ENCODE results near the gene ZBTB7A. TPM values are rescaled to one million over a fixed set of nuclear protein-coding genes. Genes with fewer than 3 reads are reported as not detected.

The ZBTB7A gene
- total RNA-seq, 1 donor from 2014 or later, result 39.9 TPM

DNA sequence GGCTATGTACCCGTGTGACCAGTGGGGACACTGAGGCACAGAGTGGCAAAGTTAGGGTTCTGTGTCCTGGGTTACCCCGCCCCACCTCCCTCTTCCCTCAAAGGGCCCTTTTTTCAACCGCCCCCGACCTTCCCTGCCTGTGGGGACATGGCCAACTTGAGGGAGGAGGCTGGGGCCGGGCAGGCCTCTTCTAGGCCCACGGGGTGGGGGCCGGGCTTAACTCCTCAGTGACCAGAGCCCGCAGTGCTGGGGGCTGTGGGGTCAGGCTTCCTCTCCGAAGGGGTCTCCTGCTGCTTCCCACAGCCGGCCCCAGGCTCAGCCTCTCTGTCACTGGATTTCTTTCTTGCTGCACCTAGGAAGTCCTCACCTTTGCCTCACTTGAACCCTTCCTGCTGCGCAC lies 35.3 kb downstream of the ZBTB7A start:
- H3K4me3 Mint-ChIP-seq (ENCODE audit: low read depth), result no peak overlapping the region
- H3K36me3 Mint-ChIP-seq (ENCODE audit: low read depth), result peaks cover 11% of the 10 kb centered on the region
- H3K27ac Mint-ChIP-seq, result no peak overlapping the region
- H3K27me3 Mint-ChIP-seq (ENCODE audit: low read depth), result no peaks in the 10 kb centered on the region
- DNase-seq (ENCODE audit: low spot score), result no peak
- H3K9me3 Mint-ChIP-seq, result no peaks in the 10 kb centered on the region
- no peaks in the 10 kb centered on the region for H3K4me1 Mint-ChIP-seq (ENCODE audit: low read depth)
- intact Hi-C loops (cut with micrococcal nuclease), result no loop called here

- H3K9me3 Mint-ChIP-seq, result no peaks in the 10 kb centered on the region
- peaks cover 11% of the 10 kb centered on the region for H3K36me3 Mint-ChIP-seq (ENCODE audit: low read depth)
- no peak overlapping the region for H3K27ac Mint-ChIP-seq
- no peak for DNase-seq (ENCODE audit: low spot score)
- intact Hi-C loops (cut with micrococcal nuclease), result no loop called here
- no peaks in the 10 kb centered on the region for H3K4me1 Mint-ChIP-seq (ENCODE audit: low read depth)
- no peak overlapping the region for H3K4me3 Mint-ChIP-seq (ENCODE audit: low read depth)
- H3K27me3 Mint-ChIP-seq (ENCODE audit: low read depth), result no peaks in the 10 kb centered on the region
Measured at GRCh38 chr19:4030981-4031380, 35.7 kb downstream of the ZBTB7A start.

DNA sequence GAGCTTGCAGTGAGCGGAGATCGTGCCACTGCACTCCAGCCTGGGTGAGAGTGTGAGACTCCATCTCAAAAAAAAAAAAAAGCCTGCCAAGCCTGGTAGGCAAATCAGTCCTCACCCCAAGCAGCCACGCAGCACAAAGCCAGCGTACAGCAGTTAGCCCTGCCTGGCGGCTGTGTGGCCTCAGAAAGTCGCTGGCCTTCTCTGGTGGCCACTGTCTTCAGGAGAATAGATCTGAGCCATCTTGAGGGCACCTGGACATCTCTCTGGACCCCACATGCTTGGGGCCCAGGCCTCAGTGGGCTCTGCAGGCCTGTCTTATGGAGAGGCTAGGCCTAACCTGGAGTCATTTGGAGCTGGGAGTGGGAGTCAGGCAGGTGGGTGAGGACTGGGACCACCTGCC lies 36.1 kb downstream of the ZBTB7A start:
- no peak overlapping the region for H3K4me3 Mint-ChIP-seq (ENCODE audit: low read depth)
- no peaks in the 10 kb centered on the region for H3K9me3 Mint-ChIP-seq
- peaks cover 11% of the 10 kb centered on the region for H3K36me3 Mint-ChIP-seq (ENCODE audit: low read depth)

DNA sequence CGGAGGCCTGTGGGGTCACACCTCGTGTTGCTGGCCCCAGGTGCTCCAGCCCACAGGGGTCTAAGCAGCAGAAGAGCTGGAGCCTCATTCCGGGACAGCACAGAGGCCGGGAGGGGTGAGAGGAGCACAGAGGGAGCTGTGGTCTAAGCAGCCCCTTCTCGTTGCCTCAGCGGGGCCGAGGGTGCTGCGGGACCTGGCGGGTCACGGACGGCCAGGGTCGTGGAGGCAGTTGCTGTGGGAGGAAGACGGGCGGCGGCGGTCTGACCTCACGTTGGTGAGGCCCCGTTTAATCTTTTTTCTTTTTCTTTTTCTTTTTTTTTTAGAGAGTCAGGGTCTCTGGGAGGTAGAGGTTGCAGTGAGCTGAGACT lies 37.5 kb downstream of the ZBTB7A start:
- intact Hi-C loops (cut with micrococcal nuclease), result no loop called here
- H3K4me3 Mint-ChIP-seq (ENCODE audit: low read depth), result no peak overlapping the region
- no peaks in the 10 kb centered on the region for H3K27me3 Mint-ChIP-seq (ENCODE audit: low read depth)
- H3K27ac Mint-ChIP-seq, result no peak overlapping the region
- H3K36me3 Mint-ChIP-seq (ENCODE audit: low read depth), result peaks cover 10% of the 10 kb centered on the region
- H3K4me1 Mint-ChIP-seq (ENCODE audit: low read depth), result no peaks in the 10 kb centered on the region
- no peak for DNase-seq (ENCODE audit: low spot score)
- no peaks in the 10 kb centered on the region for H3K9me3 Mint-ChIP-seq

More for the DNA sequence above, 36.1 kb downstream of the ZBTB7A start:
- no peaks in the 10 kb centered on the region for H3K4me1 Mint-ChIP-seq (ENCODE audit: low read depth)
- no peak overlapping the region for H3K27ac Mint-ChIP-seq
- intact Hi-C loops (cut with micrococcal nuclease), result no loop called here
- DNase-seq (ENCODE audit: low spot score), result no peak
- H3K27me3 Mint-ChIP-seq (ENCODE audit: low read depth), result no peaks in the 10 kb centered on the region

DNA sequence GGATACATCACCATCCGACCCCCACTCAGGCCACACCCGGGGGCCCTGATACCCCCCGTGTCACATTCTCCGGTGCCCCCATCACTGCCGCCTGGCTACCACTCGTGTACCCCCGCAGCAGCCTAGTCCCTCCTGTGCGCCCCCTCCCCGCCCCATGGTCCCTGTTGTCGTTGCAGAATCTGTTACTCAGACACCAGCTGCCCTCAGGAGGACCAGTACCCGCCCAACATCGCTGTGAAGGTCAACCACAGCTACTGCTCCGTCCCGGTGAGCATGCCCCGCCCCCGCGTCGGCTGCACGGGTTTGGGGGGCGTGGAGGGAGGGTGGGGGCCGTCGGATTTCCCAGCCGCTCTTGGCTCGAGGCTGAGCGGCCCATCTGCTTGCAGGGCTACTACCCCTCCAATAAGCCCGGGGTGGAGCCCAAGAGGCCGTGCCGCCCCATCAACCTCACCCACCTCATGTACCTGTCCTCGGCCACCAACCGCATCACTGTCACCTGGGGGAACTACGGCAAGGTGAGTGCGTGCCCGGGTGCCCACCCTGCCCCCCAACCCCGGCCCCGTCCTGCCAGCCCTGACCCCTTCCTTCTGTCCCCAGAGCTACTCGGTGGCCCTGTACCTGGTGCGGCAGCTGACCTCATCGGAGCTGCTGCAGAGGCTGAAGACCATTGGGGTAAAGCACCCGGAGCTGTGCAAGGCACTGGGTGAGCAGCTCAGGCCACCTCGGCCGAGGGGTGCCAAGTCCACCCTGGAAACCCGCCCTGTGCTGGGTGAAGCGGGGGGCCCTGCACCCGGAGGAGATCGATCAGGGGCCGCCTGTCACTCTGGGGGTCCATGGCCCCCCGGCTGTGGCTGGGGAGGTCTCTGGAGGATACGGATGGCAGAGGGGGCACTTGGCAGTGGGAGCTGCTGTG lies 38.1 kb downstream of the ZBTB7A start:
- DNase-seq (ENCODE audit: low spot score), result no peak
- intact Hi-C loops (cut with micrococcal nuclease), result no loop called here
- no peaks in the 10 kb centered on the region for H3K27me3 Mint-ChIP-seq (ENCODE audit: low read depth)
- H3K4me3 Mint-ChIP-seq (ENCODE audit: low read depth), result no peak overlapping the region
- H3K27ac Mint-ChIP-seq, result no peak overlapping the region
- no peaks in the 10 kb centered on the region for H3K4me1 Mint-ChIP-seq (ENCODE audit: low read depth)
- no peaks in the 10 kb centered on the region for H3K9me3 Mint-ChIP-seq
- peaks cover 10% of the 10 kb centered on the region for H3K36me3 Mint-ChIP-seq (ENCODE audit: low read depth)

- no peak overlapping the region for H3K4me3 Mint-ChIP-seq (ENCODE audit: low read depth)
- no peak for DNase-seq (ENCODE audit: low spot score)
- H3K27ac Mint-ChIP-seq, result no peak overlapping the region
- peaks cover 11% of the 10 kb centered on the region for H3K36me3 Mint-ChIP-seq (ENCODE audit: low read depth)
- H3K4me1 Mint-ChIP-seq (ENCODE audit: low read depth), result no peaks in the 10 kb centered on the region
- intact Hi-C loops (cut with micrococcal nuclease), result no loop called here
- peaks cover 2% of the 10 kb centered on the region for H3K9me3 Mint-ChIP-seq
- H3K27me3 Mint-ChIP-seq (ENCODE audit: low read depth), result no peaks in the 10 kb centered on the region
Measured at GRCh38 chr19:4027146-4027545, 39.6 kb downstream of the ZBTB7A start.

DNA sequence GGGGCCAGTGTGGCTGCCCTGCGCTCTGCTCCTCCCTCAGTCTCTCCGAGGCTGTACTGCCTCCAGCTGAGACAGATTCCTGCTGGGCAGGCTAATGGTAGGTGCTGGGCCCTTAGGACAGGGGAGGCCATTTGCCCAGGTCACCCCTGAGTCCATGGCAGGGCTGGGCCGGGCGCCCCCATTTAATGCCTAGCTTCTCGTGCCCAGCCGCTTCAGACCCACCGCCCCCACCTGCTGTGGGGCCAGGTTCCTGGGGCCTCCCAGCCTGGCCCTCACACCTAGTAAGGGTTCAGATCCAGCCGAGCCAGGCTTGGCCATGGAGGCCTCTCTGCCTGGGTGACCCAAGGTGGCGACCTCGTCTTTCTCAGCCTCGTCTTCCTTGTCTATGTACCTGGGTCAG lies 41.4 kb downstream of the ZBTB7A start:
- Mint-ChIP-seq H3K4me3 (ENCODE audit: low read depth) (no peak overlapping the region), H3K36me3 (ENCODE audit: low read depth) (peaks cover 15% of the 10 kb centered on the region), H3K27ac (no peak overlapping the region), H3K9me3 (peaks cover 5% of the 10 kb centered on the region), H3K4me1 (ENCODE audit: low read depth) (no peaks in the 10 kb centered on the region), H3K27me3 (ENCODE audit: low read depth) (no peaks in the 10 kb centered on the region)
- no peak for DNase-seq (ENCODE audit: low spot score)
- intact Hi-C loops (cut with micrococcal nuclease), result no loop called here

- no peaks in the 10 kb centered on the region for H3K4me1 Mint-ChIP-seq (ENCODE audit: low read depth)
- no peaks in the 10 kb centered on the region for H3K27me3 Mint-ChIP-seq (ENCODE audit: low read depth)
- peaks cover 11% of the 10 kb centered on the region for H3K36me3 Mint-ChIP-seq (ENCODE audit: low read depth)
- H3K27ac Mint-ChIP-seq, result no peak overlapping the region
- H3K9me3 Mint-ChIP-seq, result peaks cover 5% of the 10 kb centered on the region
- no peak overlapping the region for H3K4me3 Mint-ChIP-seq (ENCODE audit: low read depth)
- no peak for DNase-seq (ENCODE audit: low spot score)
- intact Hi-C loops (cut with micrococcal nuclease), result no loop called here
Measured at GRCh38 chr19:4023600-4024398, 42.9 kb downstream of the ZBTB7A start.

DNA sequence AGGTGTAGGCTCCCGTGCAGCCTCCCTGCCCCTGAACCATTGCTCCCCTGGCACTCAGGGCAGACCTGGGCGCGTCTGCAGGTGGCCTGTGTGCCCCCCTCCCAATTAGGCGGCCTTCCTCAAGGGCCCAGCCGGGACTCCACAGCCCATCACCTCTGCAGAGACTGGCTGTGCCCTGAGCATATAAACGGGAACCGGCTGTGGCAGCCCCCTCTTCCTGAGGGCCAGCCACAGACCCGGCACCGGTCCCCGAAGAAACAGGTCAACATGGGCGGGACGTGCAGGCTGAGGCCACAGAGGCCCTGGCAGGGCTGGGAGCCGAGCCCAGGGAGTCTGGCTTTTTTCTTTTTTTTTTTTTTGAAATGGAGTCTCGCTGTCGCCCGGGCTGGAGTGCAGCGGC lies 47.1 kb downstream of the ZBTB7A start:
- no peak for DNase-seq (ENCODE audit: low spot score)
- Mint-ChIP-seq H3K27ac (no peak overlapping the region), H3K27me3 (ENCODE audit: low read depth) (no peaks in the 10 kb centered on the region), H3K36me3 (ENCODE audit: low read depth) (peaks cover 19% of the 10 kb centered on the region), H3K4me1 (ENCODE audit: low read depth) (no peaks in the 10 kb centered on the region), H3K4me3 (ENCODE audit: low read depth) (no peak overlapping the region), H3K9me3 (peaks cover 5% of the 10 kb centered on the region)
- intact Hi-C loops (cut with micrococcal nuclease), result no loop called here

DNA sequence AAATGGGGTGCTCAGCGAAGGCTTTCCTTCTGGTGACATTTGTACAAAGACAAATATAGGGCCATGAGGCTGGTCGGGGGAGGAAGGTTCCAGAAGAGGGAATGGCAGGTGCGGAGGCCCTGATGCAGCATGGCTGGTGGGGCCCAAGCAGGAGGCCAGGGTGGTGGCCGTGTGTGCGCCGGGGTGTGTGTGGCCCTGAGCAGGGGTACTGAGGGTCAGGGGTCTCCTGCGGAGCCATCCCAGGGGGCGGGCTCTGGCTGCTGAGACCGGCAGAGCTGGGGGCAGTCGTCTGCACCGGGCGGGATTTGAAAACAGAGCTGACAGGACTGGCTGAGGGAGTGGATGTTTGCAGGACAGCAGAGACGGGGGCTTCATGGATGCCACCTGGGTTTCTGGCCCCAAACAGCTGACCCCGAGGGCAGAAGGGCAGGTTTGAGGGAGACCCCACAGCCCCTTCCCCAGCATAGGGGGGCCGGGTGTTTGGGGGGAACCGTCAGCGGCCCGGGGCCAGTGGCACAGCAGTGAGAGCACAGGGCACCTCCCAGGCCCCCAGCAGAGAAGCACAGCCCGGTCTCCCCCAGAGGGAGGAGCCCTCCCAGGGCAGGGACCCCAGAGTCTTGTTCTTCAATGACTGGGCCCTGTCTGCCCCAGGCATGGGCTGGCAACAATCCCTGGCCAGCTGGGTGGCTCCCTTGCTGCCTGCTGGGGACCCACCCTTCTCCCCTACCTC lies 47.8 kb downstream of the ZBTB7A start:
- Mint-ChIP-seq H3K9me3 (peaks cover 5% of the 10 kb centered on the region), H3K27me3 (ENCODE audit: low read depth) (no peaks in the 10 kb centered on the region), H3K36me3 (ENCODE audit: low read depth) (peaks cover 19% of the 10 kb centered on the region), H3K4me3 (ENCODE audit: low read depth) (no peak overlapping the region), H3K4me1 (ENCODE audit: low read depth) (no peaks in the 10 kb centered on the region), H3K27ac (no peak overlapping the region)
- intact Hi-C loops (cut with micrococcal nuclease), result no loop called here
- no peak for DNase-seq (ENCODE audit: low spot score)

- no peak for DNase-seq (ENCODE audit: low spot score)
- Mint-ChIP-seq H3K27me3 (ENCODE audit: low read depth) (no peaks in the 10 kb centered on the region), H3K4me3 (ENCODE audit: low read depth) (no peak overlapping the region), H3K36me3 (ENCODE audit: low read depth) (peaks cover 20% of the 10 kb centered on the region), H3K9me3 (peaks cover 5% of the 10 kb centered on the region), H3K4me1 (ENCODE audit: low read depth) (no peaks in the 10 kb centered on the region), H3K27ac (no peak overlapping the region)
- intact Hi-C loops (cut with micrococcal nuclease), result no loop called here
Measured at GRCh38 chr19:4018140-4018613, 48.5 kb downstream of the ZBTB7A start.

DNA sequence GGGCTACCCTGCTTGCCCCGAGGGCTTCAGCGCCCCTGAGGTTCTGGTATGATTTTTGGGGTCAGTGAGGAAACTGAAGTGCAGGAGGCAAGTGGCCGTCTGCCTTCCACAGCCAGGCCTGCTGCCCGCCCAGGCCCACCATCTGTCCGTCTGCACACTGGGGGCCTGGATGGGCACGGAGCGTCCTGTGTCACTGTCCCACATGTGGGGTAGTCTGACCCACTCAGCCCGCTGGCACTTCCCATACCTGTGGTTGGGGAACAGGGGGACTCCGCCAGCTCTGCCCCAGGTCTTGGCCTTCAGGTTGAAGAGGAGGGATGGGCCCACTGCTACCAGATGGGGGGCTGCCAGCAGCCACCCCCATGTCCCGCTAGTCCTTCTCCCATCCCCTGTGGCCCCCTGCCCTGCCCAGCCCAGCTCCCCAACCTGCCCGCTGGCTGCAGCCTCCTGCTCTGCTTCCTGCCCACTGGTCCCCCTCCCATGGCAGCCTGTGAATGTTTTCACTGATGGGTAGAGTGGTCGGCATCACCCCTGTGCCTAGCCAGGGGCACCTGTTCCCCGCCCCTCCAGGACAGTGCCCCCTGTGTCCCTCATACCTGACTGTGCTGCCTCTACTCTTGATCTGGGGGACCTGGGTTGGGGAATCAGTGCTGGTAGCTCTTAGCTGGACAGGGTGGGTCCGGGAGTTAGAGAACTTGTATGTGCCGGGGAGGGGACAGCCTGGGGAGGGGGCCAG lies 49.6 kb downstream of the ZBTB7A start:
- Mint-ChIP-seq H3K36me3 (ENCODE audit: low read depth) (peaks cover 29% of the 10 kb centered on the region), H3K4me1 (ENCODE audit: low read depth) (no peaks in the 10 kb centered on the region), H3K4me3 (ENCODE audit: low read depth) (no peak overlapping the region), H3K9me3 (peaks cover 2% of the 10 kb centered on the region), H3K27me3 (ENCODE audit: low read depth) (no peaks in the 10 kb centered on the region), H3K27ac (no peak overlapping the region)
- intact Hi-C loops (cut with micrococcal nuclease), result no loop called here
- DNase-seq (ENCODE audit: low spot score), result no peak
